HG03103 (cell line): ENCODE results near the gene PTPN5.

ENCODE experiments used
- ATAC-seq: cut with Tn5 transposase; IDR thresholded peaks from one replicate; pipeline ENCODE4 v1.9.1; 2021; ENCODE audit warnings: low read depth; ENCODE audit not compliant: unreplicated experiment

PTPN5 gene

DNA sequence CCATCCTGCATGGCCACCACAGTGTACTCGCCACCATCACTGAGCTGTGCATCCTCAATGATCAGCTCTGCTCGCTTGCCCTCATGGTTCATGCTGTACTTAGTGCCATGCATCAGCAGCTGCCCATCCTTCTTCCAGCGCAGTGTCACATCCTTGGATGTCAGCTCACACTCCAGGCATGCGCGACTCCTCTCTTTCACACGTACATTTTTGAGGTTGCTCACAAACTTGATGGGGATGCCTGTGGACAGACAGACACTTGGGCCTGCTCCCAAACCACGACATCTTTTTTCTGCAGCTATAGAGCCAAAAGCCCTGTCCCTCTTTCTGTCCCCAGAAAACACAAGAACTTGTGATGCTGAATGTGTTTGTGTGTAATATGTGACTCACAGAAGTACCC, 76.1 kb downstream of the PTPN5 start:
- ATAC-seq: no peak

DNA sequence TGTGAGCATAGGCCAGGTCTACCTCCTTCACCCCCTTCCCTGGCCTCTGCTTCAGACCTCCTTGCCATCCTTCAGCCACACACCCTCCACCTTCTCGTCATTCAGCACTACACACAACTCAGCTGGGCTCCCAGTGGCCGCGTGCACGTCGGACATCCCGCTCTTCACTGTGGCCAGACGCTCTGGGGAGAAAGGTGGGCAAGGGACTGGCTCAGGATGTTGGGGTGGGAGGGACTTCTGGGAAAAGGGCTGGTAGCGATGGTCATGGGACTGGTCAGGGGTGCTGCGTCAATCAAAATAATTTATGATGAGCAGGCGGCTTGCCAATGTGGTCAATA, 77.2 kb downstream of the PTPN5 start:
- ATAC-seq: no peak

DNA sequence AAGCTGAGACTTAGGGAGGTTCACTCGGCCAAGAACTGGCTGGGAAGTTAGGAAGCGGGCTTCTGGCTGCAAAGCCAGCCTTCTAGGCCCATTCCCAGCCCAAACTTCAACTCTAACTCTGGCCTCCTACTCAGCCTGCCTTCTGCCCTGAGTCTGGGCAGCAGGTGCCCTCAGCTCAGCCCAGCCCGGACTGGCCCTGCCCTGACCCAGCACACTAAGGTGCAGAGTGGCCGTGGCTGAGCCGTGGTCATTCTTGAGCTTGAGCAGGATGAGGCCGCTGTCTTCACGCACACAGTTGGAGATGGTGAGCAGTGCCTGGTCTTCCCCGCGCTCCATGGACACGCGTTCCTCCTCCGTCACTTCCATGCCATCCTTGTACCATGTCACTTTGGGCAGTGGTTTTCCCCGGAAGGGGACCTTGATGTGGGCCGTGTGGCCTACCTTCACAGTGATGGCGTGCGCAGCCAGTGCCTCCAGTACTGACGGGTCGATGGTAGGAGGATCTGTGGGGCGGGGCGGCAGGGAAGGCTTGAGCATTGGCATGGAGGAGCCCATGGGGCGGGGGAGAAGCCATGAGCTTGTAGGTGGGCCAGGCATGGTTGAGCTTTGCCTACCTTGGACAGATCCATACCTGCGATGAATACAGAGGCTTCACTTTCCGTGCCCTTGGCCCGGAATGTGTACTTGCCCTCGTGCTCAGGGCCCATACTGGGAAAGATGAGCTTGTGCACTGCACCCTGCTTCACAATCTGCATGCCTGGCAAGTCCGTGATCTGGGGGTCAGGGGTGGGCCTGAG, 77.8 kb downstream of the PTPN5 start:
- no peak for ATAC-seq

DNA sequence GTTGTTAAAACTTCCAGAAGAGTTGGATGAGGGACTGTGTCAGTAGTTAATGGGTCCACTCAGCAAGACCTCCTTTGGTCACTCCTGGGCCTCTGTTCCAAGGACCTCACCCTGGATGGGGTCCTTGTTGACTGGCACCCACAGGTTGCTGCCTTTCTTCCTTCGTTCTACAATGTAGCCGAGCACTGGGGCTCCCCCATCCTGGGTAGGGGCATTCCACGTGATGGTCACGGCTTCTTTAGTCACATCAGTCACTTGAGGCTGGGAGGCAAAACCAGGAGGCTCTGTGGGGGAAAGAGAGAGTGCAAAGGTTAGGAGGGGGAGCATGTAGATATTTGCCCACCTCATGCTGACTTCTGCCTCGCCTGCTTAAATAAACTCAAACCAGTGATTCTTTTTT, 81.1 kb downstream of the PTPN5 start:
- no peak for ATAC-seq

DNA sequence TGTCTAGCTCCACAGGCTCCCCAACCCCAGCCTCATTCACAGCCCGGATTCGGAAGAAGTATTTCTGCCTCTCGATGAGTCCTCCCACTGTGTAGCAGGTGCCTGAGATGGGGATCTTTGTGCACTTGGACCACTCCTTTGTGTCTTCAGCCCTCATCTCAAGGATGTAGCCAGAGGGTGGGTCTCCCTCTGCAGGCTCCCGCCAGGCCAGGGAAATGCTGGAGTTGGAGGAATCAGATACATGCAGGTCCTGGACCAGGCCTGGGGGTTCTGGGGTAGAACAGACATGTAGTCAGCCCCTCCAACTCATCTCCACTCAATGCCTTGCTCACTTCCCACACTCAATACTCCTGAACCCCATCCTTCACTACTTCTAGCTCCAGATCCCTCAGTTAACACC, 82.2 kb downstream of the PTPN5 start:
- no peak for ATAC-seq

DNA sequence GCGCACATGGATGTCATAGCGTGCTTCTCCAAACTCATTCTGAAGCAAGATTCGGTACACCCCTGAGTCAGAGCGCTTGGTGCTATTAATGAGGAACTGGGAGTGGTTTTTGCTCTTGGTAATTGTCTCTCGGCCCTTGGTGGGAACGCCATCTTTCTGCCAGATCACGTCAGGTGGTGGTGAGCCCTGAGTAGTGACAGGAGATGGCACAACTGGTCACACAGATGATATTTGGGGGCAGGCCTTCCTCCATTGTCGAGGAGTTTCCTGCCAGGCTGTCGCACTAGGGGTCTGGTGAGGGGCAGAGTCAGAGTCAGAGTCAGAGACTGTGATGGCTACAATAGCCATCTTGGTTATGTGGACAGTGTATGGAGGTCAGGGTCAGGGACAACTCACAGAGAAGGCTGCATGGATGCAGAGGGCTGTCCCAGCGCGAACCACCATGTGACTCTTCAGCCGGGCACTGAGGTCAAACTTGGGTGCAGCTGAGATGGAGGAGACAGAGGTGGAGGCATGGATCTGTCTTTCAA, 83.7 kb downstream of the PTPN5 start:
- ATAC-seq: no peak

DNA sequence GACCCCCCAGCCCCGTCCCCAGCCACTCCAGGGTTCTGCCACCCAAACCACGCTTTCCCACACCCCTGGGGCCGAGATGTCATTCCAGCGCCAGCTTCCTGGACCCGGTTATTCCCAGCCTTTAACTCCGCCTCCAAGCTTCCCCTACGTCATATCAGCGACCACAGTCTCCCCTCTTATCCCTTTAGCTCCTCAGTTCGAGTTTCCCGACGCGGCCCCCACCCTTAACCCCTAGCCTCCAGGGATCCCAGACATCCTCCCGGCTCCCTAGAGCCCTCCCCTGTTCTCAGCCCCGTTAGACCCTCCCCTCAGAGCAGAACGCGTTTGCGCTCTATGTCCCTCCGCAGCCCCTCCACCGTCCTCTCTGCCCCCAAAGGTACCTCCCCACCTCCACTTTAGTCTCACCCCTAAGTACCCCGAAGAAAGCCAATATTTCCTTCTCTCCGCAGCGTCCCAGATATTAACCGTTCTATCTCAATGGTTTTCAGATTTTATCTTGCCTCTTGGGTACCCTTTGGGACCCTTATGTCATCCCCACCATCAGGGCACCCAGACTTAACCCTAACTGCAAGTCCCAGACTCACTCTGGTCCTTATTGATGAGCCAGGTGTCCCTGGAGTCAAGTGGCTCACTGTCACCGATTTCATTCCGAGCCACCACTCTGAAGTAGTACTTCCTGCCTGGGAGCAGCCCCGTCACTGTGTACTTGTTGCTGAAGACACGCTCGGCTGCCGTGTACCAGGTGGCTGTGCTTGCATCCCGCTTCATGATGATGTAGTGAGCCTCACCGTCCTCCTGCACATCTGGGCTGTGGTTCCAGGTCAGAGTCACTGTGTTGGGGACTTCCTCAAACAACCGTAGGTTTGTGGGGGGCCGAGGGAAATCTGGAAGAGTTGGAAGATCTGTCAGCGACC, 85.0 kb downstream of the PTPN5 start:
- ATAC-seq: no peak

DNA sequence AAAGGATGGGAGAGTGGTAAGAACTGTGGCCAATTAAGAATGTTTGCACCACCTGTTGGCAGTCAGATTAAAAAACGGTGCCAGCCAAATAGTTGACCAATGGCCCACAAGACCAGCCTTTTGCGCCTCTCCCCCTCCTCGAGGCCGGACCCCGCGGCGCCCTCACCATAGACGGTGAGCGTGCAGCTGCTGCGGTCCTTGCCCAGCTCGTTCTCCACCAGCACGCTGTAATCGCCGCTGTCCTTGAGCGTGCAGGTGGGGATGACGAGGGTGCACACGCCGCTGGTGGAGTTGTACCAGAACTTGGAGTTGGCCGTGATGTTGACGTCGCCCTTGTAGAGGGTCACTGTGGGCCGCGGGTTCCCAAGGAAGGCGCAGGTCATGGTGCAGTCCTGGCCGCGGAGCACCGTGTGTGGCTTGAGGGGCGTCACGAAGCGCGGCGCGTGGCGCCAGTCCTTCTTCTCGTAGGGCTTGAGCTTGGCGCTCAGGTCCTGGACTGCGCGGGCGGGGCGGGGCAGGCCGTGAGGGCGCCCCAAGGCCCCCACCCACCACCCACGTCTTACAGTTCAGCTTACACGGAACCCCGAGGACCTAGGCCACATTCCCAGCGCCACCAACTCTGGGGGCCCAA, 85.8 kb downstream of the PTPN5 start:
- ATAC-seq: no peak

DNA sequence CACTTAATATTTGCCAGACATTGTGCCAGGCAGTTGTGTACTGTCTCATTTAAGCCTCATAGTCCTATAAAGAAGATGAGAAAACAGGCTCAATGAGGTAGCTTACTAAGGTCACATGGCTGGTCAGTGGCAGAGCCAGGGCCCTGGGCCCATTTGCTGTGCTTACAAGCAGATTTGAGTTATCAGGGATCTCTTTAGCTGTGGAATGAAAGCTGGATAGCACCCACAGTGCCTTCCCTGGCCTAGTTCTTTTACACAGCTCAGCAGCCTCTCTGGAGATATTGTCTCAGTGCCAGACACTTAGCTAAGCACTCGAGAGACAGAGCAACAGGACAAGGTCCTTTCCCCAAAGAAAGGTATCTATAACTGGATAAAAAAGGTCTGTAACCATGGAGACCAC, 86.9 kb downstream of the PTPN5 start:
- ATAC-seq: no peak

DNA sequence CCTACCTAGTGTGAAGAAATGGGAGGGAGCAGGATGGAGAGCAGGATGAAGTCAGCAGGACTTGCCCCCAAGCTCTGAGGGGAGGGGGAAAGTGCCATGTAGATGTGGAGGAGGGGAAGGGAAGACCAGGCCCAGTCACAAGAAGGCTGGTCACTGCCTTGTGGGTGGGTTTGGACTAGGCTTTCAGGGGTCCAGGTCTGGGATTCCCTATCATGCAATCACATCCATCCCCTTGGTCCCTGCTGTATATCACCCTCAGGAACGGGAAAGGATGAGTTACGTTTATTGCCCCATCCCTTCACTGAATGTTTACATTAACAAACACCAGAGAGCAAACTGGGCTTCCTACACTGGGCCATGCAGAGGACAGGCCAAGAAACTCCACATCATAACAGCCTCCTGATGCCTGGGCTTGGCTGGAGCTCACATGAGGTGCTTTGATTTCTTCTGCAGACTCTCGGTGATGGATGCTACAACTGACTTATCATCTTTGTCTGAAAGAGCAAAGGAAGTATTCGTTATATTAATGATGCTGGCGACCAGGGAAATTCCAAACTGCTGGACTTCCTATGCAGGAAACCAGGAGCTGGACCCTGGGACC, 87.5 kb downstream of the PTPN5 start:
- no peak for ATAC-seq

DNA sequence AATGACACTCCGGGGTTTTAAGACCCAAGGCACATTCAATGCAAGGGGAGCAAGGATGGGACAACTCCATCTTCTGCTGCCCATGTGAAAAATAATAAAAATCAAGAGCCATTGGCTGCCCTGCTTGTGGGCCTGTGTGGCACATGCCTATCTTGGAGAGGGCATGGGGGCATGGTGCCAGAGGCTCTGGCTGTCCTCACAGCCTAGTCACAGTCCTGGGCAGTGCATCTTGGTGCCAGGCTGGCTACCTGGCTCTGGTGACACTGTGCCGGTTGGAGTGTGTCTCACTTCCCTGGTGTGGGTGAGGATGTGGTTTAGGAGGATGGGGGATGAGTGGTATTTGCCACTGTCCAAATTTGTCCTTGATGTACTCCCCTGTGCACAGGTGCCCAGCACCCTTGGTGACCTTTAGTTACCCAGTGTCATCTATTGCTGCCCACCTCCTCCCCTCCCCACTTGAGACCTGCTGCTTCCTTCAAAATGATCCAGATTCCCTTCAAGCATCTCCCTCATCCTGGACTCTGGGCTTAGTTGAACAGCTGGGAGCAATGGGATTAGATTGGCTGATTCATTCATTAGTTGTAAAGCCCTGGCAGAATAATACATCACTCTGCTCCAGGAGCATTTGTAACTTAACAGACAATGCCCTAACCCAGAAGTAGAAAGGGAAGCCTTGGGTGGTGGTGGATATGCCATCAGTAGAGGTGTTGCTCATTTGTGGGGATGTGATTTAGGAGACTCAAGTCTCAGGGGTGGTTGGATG, 88.4 kb downstream of the PTPN5 start:
- ATAC-seq: no peak

DNA sequence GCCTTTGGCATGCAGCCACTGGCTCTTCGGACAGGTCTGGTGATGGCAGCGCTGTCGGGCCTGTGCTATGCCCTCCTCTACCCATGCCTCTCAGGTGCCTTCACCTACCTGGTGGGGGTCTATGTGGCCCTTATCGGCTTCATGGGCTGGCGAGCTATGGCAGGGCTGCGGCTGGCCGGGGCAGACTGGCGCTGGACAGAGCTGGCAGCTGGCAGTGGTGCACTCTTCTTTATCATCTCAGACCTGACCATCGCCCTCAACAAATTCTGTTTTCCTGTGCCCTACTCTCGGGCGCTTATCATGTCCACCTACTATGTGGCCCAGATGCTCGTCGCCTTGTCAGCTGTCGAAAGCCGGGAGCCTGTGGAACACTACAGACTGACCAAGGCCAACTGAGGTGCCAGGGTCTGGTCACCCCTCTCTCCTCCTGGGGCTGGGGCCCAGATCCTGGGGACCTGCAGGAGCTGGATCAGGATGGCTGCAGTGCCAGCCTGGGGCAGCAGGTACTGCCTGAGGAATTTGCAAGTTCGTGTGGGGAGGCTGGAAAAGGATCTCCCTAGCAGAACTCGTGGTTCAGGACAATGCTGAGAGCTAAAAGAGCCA, 89.9 kb downstream of the PTPN5 start:
- ATAC-seq: no peak

DNA sequence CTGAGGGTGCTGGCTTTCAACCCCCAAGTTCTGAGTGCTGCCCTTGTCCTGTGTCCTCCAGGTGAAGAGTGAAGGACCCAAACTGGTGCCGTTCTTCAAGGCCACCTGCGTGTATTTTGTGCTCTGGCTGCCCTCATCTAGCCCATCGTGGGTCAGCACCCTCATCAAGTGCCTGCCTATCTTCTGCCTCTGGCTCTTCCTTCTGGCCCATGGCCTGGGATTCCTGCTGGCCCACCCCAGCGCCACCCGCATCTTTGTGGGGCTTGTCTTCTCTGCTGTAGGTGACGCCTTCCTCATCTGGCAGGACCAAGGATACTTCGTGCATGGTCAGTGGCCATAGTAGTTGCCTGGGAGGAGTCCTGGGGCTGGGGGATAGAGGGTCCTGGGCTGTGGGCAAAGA, 90.7 kb downstream of the PTPN5 start:
- ATAC-seq: no peak

DNA sequence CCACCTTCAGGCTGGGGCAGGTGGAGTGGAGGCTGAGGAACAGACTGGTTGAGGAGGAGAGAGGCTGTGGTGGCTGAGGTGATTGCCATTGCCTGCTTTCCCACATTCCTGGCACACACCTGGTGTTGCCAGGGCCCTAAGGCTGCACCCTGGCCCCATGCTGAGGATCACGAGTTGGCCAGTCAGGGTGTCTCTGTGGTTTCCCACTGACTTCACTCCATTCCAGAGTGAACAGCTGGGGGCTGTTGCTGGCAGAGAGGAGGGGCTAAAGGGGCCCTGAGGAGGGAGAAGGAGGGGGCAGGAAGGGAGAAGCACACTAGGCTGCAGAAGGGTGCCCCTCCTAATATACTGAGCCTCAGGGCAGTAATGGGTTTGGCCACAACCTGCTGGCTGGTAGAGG, 91.2 kb downstream of the PTPN5 start:
- no peak for ATAC-seq

DNA sequence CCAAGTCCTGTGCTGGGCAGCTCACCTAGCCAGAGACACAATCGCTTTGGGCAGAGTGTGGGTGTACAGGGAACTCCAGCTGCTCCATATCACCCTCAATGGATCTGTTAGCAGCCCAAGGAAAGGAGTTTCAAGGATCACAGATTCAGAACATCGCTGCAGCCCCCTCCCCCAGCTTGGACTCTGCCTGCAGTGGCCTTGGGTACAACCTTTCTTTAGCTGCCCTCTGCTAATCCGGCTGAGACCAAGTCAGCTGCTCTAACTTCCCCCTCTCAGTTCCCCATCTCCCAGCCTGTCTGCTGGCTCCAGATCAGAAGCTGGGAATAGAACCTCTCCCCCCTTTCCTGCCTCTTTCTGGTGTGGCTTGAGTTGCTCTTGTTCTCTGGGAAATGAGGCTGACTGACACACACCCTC, 91.7 kb downstream of the PTPN5 start:
- no peak for ATAC-seq

DNA sequence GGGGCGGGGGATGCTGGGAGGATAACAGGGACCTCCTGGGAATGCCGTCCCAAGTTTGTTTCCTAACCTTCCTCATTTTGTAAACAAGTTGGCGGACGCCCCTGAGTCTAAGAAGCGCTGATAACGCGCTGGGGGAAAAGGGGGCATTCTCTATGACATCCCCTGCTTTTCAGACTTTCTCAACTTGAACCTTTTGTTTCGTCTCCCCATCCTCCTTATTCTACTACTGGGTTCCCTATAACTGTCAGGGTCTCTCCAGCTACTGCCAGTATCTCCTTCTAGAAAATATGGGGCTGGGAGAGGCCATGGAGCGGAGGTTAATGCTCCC, 92.4 kb downstream of the PTPN5 start:
- ATAC-seq: no peak

DNA sequence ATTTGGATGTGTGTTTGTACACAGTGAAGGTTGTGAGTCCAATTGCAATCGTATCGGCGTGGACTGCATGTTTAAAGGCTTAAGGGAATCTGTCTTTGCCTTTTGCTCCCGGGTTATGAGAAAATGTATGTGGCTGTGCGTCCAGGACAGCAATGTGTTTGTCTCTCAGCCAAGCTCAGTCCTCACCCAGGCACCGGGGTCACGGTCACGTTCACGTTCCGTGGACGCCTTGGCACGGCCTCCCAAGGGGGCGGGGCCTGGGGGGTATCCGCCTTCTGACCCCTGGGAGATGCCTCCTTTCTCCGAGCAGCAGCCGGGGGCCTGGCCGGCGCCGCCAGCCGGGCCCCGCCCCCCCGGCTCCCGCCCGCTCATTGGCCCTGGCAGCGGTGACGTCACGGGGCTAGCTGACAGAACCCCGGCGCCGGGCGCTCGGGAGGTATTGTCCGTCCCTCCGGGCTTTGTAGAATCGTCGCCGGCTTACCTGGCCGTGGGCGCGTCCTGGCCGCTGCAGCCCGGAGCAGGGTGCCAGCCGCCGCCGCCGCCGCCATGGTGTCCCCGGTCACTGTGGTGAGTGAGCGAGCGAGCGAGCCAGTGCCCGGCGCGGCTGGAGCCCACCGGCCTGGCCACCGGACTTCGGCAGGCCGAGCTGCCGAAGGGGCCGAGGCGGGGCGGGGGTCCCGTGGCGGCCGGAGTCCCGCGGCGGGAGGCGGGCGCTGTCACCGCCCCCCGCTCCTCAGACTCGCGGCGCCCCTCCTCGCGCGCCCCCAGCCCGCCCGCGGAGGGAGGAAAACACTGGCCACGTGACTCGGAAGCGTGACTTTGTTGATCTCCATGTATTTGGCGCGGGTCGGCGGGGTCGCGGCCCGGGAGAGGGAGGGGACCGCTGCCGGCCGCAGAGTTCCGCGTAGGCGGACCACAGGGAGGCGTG, 93.0 kb downstream of the PTPN5 start, which contains the start of gene TMEM86A:
TMEM86A (plus strand) TSS at position 439 of the 928 bp plus-strand sequence; CDS start at position 547, 108 bp downstream.
- ATAC-seq: peak; percentile 85

DNA sequence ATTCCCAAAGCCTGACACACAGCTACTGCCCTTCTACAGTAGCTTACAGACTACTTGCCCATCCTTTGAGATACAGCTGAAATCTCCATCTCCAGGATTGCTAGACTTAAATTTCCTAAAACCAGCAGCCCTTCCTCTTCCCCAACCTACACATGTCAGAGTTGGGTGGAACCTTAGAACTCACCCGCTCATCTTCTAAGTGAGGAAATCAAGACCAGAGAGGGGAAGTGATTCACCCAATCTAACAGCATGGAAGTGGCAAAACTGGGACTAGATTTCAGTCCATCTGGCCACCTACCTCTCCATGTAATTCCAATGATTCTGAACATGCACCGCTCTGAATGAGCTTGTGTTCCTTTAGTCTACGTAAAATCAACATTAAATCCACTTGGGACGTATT, 94.0 kb downstream of the PTPN5 start:
- no peak for ATAC-seq
